Progenitor cell of endocrine pancreas (in vitro differentiated cells): ENCODE data around the gene CDKN2D. TPM values are rescaled to one million over a fixed set of nuclear protein-coding genes. Genes with fewer than 3 reads are reported as not detected.
A peak's percentile ranks its signal among the peaks of the same experiment; 100 is the strongest.

Experiments
- DNase-seq: peaks from one replicate; pipeline ENCODE4 v3.0.0; 2021; ENCODE audit warnings: low spot score; ENCODE audit not compliant: unreplicated experiment
- H3K27ac Mint-ChIP-seq: 2 replicates; pipeline ENCODE4 v1.8.0; 2021; ENCODE audit warnings: mild to moderate bottlenecking, moderate library complexity, mixed read lengths
- H3K27me3 Mint-ChIP-seq: 2 replicates; pipeline ENCODE4 v1.8.0; 2021; ENCODE audit warnings: mixed read lengths
- H3K36me3 Mint-ChIP-seq: 2 replicates; pipeline ENCODE4 v1.8.0; 2022; ENCODE audit warnings: mixed read lengths; ENCODE audit not compliant: insufficient read depth
- H3K4me1 Mint-ChIP-seq: 2 replicates; pipeline ENCODE4 v1.8.0; 2021; ENCODE audit warnings: low read depth, mixed read lengths
- H3K4me3 Mint-ChIP-seq: 2 replicates; pipeline ENCODE4 v1.8.0; 2021; ENCODE audit warnings: low read depth, mild to moderate bottlenecking, moderate library complexity, mixed read lengths
- H3K9me3 Mint-ChIP-seq: 2 replicates; pipeline ENCODE4 v1.8.0; 2021; ENCODE audit warnings: low read depth, mixed read lengths
- total RNA-seq: library from RNA; stranded (reverse); gene quantifications from 2 replicates; pipeline ENCODE4 v1.2.1, GENCODE V29; 2021
- TF ChIP-seq, protein P1 (sequence below): fragments of 200-600 bp; sonication (generic); IDR thresholded peaks from one replicate; pipeline ENCODE4 v1.5.0; 2021; ENCODE audit warnings: antibody characterized with exemption, mild to moderate bottlenecking; ENCODE audit not compliant: unreplicated experiment

The CDKN2D gene
- total RNA-seq, 1 donor from 2014 or later = 4.2 TPM

DNA sequence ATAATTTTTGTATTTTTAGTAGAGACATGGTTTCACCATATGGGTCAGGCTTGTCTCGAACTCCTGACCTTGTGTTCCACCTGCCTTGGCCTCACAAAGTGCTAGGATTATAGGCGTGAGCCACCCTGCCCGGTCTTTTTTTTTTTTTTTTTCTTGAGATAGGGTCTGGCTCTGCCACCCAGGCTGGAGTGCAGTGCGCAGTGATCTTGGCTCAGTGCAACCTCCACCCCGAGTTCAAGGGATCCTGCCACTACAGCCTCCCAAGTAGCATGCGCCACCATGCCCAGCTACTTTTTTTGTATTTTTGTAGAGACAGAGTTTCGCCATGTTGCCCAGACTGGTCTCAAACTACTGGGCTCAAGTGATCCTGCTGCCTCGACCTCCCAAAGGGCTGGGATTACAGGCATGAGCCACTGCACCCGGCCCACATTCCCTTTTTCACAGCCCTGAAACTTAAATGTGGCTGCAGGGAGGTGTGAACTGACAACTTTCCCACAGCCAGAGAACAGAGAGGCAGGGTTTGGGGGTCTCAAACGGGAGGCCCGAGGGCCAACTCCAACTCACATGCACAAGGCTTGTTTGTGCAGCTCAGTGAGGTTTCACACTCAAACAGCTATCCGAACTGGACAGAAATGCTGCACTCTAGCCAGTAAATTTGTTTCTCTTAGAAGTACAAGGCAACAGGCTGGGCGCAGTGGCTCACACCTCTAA lies 47.2 kb downstream of the CDKN2D start:
- Mint-ChIP-seq H3K27me3 (peaks cover 28% of the 10 kb centered on the region), H3K9me3 (no peaks in the 10 kb centered on the region)
- DNase-seq = no peak

DNA sequence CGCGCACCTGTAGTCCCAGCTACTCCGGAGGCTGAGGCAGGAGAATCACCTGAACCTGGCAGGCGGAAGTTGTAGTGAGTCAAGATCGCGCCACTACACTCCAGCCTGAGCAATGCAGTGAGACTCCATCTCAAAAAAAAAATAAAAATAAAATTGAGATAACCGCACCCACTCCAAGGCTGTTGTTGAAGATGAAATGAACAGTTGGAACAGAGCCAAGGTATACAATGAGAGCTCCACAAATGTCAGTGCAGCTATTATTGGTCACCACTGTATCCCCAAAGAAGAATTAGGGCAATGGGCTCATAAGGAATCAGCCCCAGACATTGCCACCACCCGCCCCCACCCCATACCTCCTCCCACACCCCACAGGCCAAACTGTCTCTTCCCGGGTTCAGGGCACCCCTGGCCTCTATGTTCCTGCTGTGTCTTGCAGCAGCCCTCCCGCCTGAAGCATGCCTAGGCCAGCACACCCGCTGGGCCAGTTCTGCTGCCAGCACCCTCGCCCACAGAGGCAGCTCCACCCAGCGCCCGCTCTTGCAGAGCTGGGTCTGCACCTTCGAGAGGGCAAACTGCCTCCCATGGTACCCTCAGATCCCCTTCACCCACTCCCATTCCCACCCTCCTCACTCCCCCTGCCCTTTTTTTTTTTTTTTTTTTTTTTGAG lies 48.0 kb downstream of the CDKN2D start:
- TF ChIP-seq, protein P1, sequence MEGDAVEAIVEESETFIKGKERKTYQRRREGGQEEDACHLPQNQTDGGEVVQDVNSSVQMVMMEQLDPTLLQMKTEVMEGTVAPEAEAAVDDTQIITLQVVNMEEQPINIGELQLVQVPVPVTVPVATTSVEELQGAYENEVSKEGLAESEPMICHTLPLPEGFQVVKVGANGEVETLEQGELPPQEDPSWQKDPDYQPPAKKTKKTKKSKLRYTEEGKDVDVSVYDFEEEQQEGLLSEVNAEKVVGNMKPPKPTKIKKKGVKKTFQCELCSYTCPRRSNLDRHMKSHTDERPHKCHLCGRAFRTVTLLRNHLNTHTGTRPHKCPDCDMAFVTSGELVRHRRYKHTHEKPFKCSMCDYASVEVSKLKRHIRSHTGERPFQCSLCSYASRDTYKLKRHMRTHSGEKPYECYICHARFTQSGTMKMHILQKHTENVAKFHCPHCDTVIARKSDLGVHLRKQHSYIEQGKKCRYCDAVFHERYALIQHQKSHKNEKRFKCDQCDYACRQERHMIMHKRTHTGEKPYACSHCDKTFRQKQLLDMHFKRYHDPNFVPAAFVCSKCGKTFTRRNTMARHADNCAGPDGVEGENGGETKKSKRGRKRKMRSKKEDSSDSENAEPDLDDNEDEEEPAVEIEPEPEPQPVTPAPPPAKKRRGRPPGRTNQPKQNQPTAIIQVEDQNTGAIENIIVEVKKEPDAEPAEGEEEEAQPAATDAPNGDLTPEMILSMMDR = no peak
- Mint-ChIP-seq H3K27ac (no peak overlapping the region), H3K9me3 (no peaks in the 10 kb centered on the region), H3K4me3 (no peak overlapping the region), H3K27me3 (peaks cover 36% of the 10 kb centered on the region), H3K36me3 (no peaks in the 10 kb centered on the region), H3K4me1 (peaks cover 8% of the 10 kb centered on the region)
- DNase-seq = no peak

More for the DNA sequence above, 47.2 kb downstream of the CDKN2D start:
- no peaks in the 10 kb centered on the region for H3K36me3 Mint-ChIP-seq
- H3K27ac Mint-ChIP-seq = no peak overlapping the region
- no peak overlapping the region for H3K4me3 Mint-ChIP-seq
- TF ChIP-seq, protein P1 = no peak
- peaks cover 8% of the 10 kb centered on the region for H3K4me1 Mint-ChIP-seq

DNA sequence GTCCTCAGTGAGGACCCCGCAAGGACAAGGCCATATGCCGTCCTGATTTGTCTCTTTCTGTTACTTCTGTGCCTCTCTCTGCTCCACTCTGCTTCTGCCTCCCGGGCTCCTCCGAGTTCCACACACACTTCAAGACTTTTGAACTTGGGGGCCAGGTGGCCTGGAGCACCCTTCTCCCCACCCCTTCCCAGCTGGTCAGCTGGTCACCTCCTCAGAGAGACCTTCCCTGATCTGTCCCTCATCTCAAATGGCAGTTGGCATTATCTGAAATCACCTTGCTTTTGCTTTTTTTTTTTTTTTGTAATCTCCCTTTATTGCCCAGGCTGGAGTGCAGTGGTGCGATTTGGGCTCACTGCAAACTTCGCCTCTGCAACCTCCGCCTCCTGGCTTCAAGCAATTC lies 49.4 kb downstream of the CDKN2D start:
- TF ChIP-seq, protein P1 = no peak
- H3K27ac Mint-ChIP-seq = peak overlapping the region; percentile 16
- no peaks in the 10 kb centered on the region for H3K36me3 Mint-ChIP-seq
- peaks cover 44% of the 10 kb centered on the region for H3K27me3 Mint-ChIP-seq
- H3K4me1 Mint-ChIP-seq = peaks cover 8% of the 10 kb centered on the region
- DNase-seq = no peak
- H3K4me3 Mint-ChIP-seq = no peak overlapping the region
- no peaks in the 10 kb centered on the region for H3K9me3 Mint-ChIP-seq

DNA sequence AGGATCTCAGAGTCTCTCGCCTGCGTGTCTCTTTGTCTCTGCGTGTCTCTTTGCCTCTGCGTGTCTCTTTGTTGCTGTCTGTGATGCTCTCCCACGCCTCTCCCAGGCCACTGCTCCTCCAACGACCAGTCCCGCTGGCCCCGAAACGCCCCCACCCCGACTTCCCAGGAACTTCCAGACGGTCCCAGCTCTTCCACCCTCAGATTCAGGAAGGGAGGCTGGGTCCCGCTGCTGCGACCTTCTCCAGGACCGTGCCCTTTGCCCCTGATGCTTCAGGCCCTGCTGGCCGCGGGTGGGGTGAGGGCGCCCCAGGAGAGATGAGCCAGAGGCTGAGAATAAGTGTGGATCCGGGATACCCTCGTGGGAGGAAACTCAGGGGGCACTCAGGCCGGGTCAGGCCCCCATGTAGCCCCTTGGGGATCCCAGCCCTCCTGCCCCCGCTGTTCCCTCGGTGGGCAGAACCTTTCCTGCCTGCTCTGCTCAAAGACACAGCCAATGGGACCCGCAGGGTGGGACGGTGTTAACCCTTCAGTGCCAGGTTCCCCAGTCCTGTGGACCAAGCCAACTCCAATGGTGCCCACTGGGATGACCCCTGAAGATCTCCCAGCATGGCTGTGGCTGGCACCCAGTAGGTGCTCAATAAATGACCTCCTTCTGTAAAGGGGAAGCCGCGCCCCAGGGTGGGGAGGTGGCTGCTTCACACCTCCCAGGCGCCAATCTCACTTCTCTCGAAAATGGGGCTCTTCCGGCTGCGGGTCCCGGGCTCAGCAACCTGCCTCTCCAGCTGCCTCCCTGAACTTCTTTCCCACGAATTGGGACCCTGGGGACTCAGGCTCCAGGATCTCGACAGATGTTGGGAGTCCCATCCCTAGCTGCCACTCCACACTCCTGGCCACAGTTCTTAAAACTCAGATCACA lies 50.1 kb downstream of the CDKN2D start:
- Mint-ChIP-seq H3K4me1 (peaks cover 8% of the 10 kb centered on the region), H3K4me3 (peak overlapping the region; percentile 19), H3K9me3 (no peaks in the 10 kb centered on the region), H3K27ac (no peak overlapping the region), H3K36me3 (no peaks in the 10 kb centered on the region), H3K27me3 (peaks cover 44% of the 10 kb centered on the region)
- TF ChIP-seq, protein P1 = no peak
- no peak for DNase-seq
